Brain microvascular endothelial cell (primary cell): ENCODE results near the gene IL6R.
A peak's percentile ranks its signal among the peaks of the same experiment; 100 is the strongest.

Experiments
- DNase-seq: peaks from one replicate; pipeline ENCODE4 v3.0.0-alpha.2; 2020
- H3K27ac ChIP-seq: fragments of 250-450 bp; sonication (Bioruptor Pico); 2 replicates; pipeline ENCODE4 v1.5.1; 2020; ENCODE audit warnings: mild to moderate bottlenecking, moderate library complexity
- H3K27me3 ChIP-seq: fragments of 250-450 bp; sonication (Bioruptor Pico); replicated peaks from 2 replicates; pipeline ENCODE4 v1.5.1; 2020; ENCODE audit warnings: mild to moderate bottlenecking
- H3K36me3 ChIP-seq: fragments of 250-450 bp; sonication (Bioruptor Pico); replicated peaks from 2 replicates; pipeline ENCODE4 v1.5.1; 2020; ENCODE audit warnings: mild to moderate bottlenecking
- H3K4me3 ChIP-seq: 2 replicates; pipeline ENCODE4 v1.5.1; 2011; ENCODE audit warnings: low read depth, mild to moderate bottlenecking, control low read depth, low read length, moderate library complexity
- CTCF ChIP-seq: IDR thresholded peaks from 2 replicates; pipeline ENCODE4 v1.5.1; 2011; ENCODE audit warnings: low read depth, mild to moderate bottlenecking, moderate library complexity, low read length, control low read depth, inconsistent platforms; ENCODE audit errors: missing control alignments
- in situ Hi-C: cut with HindIII; loops from 2 replicates; pipeline ENCODE4 v1.10.0; 2017; ENCODE audit warnings: low sequenced_read_pairs, low pct_ligation_motif_present

The IL6R gene

GRCh38 chr1:154456631-154457030 is 51.5 kb downstream of the IL6R start:
- TF ChIP-seq CTCF: no peak
- no peaks in the 10 kb centered on the region for H3K27me3 ChIP-seq
- H3K27ac ChIP-seq: no peak overlapping the region
- in situ Hi-C loops: no loop called here
- no peak overlapping the region for H3K4me3 ChIP-seq
- no peak for DNase-seq
- H3K36me3 ChIP-seq: no peaks in the 10 kb centered on the region

- Histone ChIP-seq H3K4me3 (no peak overlapping the region), H3K36me3 (no peaks in the 10 kb centered on the region), H3K27ac (no peak overlapping the region), H3K27me3 (no peaks in the 10 kb centered on the region)
- no peak for DNase-seq
- in situ Hi-C loops: no loop called here
- no peak for TF ChIP-seq CTCF
Measured at GRCh38 chr1:154459080-154459479, 53.9 kb downstream of the IL6R start.

- Histone ChIP-seq H3K27me3 (no peaks in the 10 kb centered on the region), H3K36me3 (no peaks in the 10 kb centered on the region), H3K27ac (no peak overlapping the region), H3K4me3 (no peak overlapping the region)
- in situ Hi-C loops: no loop called here
- DNase-seq: no peak
- no peak for TF ChIP-seq CTCF
Measured at GRCh38 chr1:154460695-154461260, 55.6 kb downstream of the IL6R start.

- in situ Hi-C loops: no loop called here
- Histone ChIP-seq H3K27ac (peak overlapping the region; percentile 78), H3K4me3 (no peak overlapping the region), H3K27me3 (no peaks in the 10 kb centered on the region), H3K36me3 (no peaks in the 10 kb centered on the region)
- TF ChIP-seq CTCF: no peak
- DNase-seq: peak; percentile 10
Measured at GRCh38 chr1:154463512-154463990, 58.4 kb downstream of the IL6R start.

- DNase-seq: no peak
- Histone ChIP-seq H3K36me3 (no peaks in the 10 kb centered on the region), H3K4me3 (no peak overlapping the region), H3K27ac (no peak overlapping the region), H3K27me3 (no peaks in the 10 kb centered on the region)
- TF ChIP-seq CTCF: no peak
- in situ Hi-C loops: no loop called here
Measured at GRCh38 chr1:154465621-154466195, 60.6 kb downstream of the IL6R start.

- H3K27ac ChIP-seq: no peak overlapping the region
- H3K36me3 ChIP-seq: no peaks in the 10 kb centered on the region
- no peak overlapping the region for H3K4me3 ChIP-seq
- no peak for DNase-seq
- in situ Hi-C loops: no loop called here
- no peak for TF ChIP-seq CTCF
- H3K27me3 ChIP-seq: no peaks in the 10 kb centered on the region
Measured at GRCh38 chr1:154466206-154466605, 61.1 kb downstream of the IL6R start.
